NCI-H146 treated with DMSO at 0.1 percent for 48 hours (cell line): ENCODE results near the gene ALOX5AP.

Experiments
- DNase-seq: peaks from one replicate; lab custom pipeline; 2025; ENCODE audit not compliant: unreplicated experiment; lab: John Stamatoyannopoulos, UW

ALOX5AP gene

DNA sequence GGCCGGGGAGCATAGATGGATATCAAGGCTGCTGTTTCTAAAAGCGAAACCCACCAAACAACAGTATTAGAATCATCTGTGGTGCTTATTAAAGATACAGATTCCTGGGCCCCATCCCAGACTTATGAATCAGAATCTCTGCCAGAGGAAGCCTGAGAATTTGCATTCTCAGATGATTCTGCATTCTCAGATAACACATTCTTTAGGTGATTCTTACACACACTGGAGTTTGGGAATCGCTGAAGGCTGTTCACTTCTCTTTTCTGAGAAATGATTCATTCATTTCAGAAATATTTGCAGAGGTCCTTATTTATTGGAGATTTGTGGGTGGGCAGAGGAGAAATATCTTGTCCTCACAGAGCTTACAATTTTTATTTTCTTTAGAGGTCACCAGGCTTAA lies 24.4 kb downstream of the ALOX5AP start:
- DNase-seq: no peak

DNA sequence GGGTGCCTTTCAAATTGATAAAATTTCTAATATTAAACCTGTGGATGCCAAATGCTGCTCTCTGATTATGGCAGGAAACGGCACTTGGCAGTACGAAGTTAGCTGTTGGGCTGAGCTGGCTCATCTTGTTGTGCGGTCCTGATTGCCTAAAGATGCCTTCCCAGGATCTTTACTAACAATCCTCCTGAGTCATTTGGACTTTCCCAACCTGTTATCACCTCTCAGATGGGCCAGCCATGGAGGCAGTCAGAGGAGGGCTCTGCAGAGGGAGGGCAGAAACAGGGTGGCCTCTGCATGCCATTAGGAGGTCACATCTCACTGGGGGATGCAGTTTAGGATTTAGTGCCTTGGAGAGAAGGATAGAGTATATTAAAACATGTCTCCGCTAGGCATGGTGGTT lies 27.3 kb downstream of the ALOX5AP start:
- no peak for DNase-seq

DNA sequence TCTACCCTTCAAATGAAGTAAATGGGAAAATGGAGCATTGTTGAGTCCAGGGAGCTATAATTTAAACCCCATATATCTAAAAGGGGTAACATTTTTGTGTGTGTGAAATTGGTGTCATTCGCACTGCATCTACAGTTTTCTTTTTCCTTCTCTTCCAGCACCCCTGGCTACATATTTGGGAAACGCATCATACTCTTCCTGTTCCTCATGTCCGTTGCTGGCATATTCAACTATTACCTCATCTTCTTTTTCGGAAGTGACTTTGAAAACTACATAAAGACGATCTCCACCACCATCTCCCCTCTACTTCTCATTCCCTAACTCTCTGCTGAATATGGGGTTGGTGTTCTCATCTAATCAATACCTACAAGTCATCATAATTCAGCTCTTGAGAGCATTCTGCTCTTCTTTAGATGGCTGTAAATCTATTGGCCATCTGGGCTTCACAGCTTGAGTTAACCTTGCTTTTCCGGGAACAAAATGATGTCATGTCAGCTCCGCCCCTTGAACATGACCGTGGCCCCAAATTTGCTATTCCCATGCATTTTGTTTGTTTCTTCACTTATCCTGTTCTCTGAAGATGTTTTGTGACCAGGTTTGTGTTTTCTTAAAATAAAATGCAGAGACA lies 28.6 kb downstream of the ALOX5AP start:
- no peak for DNase-seq

DNA sequence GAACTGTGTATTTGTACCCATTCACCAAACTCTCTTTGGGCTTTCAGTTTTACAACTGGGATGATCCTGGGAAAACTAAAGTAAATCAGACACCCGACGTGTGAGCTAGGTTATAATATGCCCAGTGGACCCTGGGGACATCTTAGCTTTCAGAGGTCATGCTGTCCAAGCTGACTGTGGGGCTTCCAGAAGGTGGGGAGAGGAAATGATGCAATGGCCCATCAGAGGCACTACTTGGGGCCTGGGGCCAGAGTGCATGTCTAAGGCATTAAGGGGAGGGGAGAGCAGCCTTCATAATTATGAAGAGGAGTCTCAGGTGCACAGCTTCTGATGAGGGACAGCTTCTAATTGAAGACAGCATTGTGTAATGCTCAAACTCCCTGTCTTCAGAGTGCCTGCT lies 30.9 kb downstream of the ALOX5AP start:
- DNase-seq: no peak

DNA sequence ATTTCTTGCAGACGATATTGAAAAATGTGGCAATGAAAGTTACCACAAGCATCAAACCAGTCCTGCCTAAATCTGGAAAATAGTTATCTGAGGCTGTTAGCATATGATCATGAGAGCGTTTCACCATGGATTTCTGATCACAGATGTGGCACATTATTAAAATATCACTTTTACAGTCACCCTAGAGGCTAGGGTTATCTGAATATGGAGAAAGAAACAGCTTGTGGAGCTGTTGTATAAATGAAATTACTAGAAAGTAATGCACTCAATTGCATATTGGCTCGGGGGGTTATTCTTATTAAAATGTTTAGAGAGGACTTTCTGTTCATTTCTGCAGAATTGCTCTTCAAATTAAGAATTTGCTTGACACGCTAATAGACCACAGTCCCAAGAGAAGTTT lies 35.6 kb downstream of the ALOX5AP start:
- DNase-seq: no peak

DNA sequence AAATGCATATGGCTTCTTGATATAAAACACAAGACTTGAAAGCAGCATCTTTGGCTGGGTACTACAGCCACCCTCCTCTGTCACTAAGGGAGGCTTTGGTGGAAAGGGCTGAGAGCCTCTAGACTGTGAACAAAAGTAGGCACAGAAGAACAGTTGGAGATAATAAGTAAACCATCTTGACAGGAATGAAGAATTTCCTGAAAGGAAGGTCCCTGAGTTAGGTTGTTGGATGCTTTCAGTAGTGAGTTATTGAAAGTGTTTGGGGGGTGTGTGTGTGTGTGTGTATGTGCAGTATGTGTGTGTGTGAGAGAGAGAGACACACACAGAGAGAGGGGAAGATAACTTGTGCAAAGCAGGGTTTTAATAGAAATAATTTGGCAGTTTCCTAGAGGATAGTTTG lies 38.2 kb downstream of the ALOX5AP start:
- no peak for DNase-seq

DNA sequence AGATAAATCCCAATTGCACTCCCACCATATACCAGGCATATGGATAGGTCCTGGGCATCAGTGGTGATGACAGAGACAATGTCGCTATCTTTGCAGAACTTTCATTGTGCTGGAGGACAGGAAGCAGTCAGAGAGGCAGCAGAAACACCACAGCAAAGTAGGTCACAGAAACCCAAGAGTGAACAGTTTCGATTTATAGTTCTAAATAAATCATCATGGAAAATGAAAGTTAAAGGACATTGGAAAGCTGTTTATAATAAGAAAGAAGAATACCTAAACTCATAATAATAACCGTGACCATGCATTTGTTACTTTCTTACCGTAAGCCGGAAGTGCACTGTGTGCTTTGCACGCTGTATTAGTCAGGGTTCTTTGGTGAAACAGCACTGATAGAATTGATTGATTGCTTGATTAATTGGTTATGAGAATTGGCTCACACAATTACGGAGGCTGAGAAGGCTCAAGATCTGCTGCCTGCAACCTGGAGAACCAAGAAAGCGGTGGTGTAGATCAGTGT lies 38.9 kb downstream of the ALOX5AP start:
- DNase-seq: no peak

DNA sequence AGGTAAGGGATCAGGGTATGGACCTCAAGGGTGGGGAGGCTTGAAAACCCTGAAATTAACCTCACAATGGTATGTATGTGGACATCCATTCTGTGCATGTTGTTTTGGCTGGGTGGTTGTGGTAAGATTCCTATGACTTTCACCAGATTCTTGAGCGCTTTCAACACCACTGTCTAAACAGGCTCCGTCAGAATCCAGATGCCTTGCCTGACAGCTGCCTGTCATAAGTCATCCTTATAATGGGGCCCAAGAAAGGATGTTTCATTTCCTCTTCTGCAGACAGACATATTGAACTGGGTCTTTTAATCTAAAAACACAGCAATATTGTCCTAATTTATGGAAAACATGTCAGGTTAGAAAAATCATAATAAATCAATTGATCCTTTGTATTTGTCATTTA lies 41.3 kb downstream of the ALOX5AP start:
- no peak for DNase-seq

DNA sequence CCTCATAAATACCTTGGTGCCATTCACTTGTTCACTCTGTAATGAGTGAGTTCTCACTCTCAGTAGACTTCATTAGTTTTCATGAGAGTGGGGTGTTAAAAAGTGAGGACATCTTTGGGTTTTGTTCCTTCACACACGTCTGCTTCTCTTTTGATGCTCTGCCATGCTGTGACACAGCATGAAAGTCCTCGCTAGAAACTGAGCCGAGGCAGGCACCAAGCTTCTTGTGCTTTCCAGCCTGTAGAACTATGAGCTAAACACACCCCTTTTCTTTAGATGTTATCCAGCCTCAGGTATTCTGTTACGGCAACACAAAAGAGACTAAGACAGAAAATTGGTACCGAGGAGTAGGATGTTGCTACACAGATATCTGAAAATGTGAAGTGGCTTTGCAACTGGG lies 43.7 kb downstream of the ALOX5AP start:
- no peak for DNase-seq

DNA sequence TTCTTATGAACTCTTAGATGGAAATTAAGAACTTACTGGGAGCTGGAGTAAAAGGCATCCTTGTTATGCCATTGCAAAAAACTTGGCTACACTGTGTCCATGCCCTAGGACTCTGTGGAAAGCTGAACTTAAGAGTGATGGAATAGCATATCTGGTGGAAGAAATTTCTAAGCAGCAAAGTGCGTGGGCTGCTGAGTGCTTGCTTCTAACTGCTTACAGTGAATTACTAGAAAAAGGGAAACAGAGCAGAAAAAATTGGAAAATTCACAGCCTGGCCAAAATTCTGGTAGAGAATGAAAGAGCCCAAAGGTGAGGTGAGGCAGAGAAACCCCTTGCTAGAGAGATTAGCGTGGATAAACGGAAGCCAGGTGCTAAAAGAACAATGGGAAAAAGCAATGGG lies 44.3 kb downstream of the ALOX5AP start:
- DNase-seq: no peak

DNA sequence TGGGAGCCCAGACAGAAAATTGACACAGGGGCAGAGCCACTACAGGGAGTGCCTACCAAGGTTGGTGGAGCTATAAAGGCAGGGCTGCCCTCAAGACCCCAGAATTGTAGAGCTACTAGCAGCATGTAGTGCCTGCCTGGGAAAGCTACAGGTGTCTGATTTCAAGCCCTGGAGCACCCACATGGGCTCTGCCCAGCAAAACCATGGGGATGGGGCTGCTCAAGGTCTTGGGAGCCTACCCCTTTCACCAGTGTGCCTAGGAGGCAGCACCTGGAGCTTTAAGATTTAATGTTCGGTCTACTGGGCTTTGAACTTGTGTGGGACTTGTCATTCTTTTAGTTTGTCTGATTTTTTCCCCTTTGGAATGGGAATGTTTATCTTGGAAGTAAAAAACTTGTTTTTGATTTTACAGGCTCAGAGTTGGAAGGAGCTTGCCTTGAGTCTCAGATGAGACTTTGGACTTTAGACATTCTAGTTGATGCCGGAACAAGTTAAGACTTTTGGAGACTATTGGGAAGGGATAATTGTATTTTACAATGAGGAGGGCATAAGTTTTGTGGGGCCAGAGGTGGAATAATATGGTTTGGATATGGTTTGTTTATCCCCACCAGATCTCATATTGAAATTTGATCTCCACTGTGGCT lies 45.1 kb downstream of the ALOX5AP start:
- no peak for DNase-seq

DNA sequence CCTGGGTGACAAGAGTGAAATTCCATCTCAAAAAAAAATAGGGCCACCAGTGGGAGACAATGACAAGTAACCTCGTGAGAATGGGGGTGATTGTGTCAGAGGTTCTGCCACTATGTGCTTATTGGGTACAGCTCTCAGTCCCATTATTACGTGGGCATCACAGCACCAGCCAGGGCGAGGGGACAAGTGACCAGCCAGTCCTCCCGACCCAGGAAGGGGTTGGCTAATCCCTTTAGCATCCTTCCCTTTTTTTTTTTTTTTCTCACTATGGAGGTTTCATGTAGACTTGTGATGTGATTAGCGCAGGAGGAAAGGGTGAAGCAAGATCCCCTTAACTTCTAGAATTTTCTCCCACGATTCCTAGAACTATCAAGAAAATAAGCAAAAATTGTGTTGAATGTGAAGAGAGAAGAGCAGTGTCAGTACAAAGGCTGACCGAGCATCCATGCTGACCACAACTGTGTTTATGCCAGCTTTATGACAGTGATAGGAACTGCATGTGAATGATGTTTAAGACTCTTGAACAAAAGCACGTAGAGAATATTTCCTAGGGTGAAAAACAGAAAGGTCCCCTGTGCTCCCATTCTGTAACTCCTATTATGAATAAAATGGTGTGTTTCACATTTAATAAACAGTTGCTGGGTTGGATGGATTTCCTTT lies 50.0 kb downstream of the ALOX5AP start:
- DNase-seq: no peak

DNA sequence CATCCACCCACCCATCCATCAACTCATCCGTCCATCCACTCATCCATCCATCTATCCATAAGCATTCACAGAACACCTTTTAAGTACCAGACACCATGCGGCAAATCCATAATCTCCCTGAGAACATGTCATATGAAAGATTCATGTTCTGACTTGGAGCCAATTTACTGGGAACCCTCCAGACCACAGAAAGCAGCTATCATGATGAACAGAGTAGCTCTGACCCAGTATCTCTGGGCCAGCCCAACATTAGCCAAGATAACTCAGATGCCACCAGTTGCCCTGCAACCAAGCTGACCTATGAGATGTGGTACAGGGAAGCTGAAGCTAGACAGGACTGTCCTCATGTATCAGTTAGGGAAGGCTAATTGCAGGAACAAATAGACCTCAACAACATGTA lies 51.3 kb downstream of the ALOX5AP start:
- no peak for DNase-seq

DNA sequence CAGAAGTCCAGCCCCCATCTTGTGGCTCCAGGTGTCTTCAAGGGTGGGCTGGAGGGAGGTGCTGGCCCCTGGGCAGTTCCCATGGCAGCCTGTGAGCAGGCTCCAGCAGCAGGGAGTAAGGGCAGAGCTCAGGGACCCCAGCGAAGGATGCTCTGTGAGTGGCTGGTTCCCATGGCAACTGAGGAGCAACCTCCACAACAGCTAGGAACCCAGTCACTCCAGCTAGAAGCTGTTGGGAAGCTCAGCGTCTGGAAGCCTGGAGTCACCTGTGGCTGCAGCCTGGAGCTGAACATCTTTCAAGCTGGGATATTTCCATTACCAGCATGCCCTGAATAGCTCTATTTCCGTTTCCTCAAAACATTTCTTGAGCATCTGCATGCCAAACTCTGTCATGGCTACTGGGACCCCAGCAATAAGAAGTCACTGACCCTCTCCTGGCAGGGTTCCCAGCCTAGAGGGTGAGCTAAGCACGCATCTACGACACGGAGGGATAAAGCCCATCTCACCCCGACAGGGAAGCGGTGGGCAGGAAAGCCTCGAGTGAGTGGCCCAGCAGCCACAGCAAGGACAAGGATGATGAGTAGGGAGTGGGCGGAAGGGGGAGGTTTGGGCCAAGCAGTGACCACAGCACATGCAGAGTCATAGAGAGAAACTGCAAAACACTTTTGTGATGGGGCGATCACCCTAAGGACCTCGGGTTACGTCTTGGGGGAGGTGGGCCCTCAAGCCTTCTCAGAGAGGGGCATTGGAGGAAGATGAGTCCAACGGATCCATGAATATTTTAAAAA lies 52.6 kb downstream of the ALOX5AP start:
- no peak for DNase-seq

DNA sequence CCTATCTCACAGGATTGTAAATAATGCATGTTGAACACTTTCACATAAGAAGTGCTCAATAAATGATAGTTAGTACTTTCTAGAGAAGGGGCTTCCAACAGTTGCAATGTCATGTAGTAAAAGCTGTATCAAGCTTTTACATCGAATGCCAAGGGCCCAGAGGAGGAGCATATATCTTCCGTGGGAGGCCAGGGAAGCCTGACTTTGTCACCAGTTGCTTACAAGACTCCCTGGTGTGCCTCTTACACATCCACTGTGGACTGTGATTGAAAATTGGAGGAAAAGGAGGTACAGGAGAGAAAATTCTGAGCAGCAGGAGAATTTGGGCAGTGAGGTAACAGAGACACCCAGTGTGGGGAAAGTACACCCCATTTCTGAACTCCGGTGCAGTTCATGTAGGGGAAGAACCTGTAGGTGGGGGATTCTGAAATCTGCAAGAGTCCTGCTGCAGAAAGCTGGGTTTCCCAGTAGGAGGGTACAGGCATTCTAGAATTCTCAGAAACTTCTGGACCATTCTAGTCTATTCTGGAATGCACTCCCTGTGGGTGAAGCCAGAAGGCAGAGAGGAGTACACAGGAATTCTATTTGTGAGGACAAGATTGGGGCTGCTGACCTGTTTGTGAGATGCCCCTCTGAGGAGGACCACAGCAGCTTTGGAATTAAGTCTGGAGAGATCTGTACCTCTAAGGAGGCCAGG lies 54.0 kb downstream of the ALOX5AP start:
- no peak for DNase-seq

DNA sequence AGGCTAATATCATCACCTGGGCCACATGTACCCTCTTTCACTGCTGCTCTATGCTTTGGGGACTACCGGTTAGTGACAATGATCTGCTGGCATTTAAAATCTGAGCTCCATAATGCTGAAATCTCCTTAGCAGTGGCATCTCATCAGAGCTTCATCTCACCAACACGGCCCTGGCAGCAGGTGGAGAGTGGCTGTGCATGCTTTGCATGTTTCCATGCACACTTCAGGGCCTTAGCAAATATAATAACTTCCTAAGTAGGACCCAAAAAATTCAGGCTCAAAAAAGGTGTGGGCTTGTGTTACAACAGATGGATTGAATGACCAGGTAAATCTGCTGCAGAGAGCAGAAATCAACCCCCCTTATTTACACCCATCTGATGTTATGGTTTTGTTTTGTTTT lies 55.2 kb downstream of the ALOX5AP start:
- no peak for DNase-seq

DNA sequence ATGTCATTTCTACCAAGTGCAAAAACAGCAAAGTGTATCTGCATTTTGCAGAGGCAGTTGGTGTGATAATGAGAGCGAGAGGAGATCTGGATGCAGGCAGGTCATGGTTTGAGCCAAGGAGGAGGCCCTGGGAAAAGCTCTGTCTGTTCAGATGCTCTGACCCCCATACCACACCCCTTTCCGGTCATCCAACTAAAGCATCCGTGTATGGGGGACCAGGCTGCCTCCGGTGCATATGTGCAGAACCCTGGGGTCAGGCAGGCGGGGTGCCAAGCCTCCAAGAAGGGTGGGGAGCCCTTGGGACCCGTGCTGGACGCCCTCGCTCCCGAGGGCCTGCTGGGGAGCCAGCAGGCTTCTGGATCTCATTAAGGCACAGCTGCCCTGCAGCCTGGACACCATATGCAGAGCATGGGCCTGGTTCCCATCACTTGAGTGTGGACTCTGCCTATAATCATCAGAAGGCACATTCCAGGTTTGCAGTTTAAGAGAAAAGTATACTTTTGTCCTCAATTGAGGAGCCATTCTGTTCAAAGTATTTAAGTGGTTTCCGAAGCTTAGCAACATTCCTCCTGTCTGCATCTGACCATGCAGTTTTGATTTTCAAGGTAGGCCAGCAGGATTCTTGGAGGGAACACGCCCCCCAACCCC lies 56.1 kb downstream of the ALOX5AP start:
- DNase-seq: no peak

DNA sequence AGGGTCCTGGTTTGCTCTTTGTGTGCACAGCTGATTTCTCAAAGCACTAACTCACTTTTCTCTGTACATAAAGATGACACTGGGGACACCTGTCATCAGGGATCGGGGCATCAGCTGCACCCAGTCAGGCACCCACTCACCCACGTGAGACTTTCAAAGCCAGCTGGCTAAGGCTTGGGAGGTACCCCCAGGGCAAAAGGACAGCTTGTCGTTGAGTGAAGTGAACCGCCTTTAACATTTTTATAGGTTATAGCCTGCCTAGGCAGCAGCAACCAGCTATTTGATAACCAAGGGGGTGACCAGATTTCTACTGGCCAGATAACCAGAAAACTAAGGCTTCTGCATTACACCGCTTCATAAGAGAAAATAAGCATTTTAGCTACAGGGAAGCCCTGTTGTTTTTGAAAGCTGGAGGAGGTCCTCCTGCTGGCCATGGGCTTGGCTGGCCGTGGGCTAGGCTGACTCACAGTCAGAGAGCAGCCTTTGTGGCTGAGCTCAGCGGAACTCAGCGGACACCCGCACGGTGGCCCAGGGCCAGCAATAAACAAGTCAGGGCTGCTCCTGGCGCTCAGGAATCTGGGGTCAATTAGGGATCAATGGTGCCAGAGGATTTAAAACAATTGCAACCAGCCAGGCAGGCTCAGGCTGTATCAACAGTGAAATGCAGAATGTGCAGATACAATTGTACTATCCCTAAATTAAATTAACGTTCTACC lies 57.1 kb downstream of the ALOX5AP start:
- no peak for DNase-seq

DNA sequence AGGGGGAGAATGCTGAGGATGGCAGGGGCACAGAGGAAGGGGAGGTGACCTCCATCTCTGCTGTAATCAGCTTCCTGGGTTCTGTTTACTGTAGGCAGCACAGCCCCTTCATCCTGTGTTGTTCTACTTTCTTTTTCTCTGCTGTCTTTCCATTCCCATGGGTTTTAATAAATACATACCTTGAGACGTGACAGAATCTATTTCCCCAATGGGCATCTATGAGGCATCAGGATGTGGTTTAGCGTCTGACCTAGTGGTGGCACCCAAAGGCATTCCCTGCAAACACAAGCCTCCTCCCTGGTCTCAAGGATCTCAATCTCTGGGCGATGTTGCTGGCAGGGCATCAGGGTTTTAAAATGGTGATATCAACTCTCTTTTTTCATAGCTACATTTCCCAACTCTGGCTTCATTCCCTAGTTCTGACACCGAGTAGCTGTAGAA lies 60.8 kb downstream of the ALOX5AP start:
- no peak for DNase-seq
